ENCODE measurements around the gene PPP1R16B.

DNA sequence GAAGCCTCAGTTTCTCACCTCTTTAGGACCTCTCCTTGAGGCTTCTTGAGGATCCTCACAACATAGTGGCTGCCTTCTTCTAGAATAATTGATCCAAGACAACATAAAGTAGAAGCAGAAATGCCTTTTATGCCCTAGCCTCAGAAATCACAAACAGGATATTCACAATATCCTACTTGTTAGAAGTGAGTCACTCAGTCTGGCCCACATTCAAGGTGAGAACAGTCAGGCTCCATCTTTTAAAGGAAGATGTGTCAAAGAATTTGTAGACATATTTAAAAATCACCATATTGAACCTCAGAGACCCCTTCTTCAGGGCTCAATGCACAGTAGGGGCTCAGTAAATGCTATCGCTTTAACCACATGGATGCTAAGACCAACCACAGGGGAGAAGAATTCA lies 99.9 kb downstream of the PPP1R16B start:
- TF ChIP-seq CTCF (IDR thresholded peaks at IDR 0.05; ENCODE audit: low read depth, low read length, poor library complexity, severe bottlenecking) (no peak), EZH2phosphoT487 (IDR thresholded peaks at IDR 0.05; ENCODE audit: borderline replicate concordance, low read length) (no peak)
